C4-2B (cell line): ENCODE results near the gene TEDC1.

Experiments used
- ZFX ChIP-seq: fragments of 450-650 bp; IDR thresholded peaks from 2 replicates; pipeline ENCODE4 v1.6.1; 2017
- TF ChIP-seq, protein P1 (sequence below): fragments of 450-650 bp; conservative IDR thresholded peaks from 2 replicates; pipeline ENCODE4 v1.5.1; 2017; ENCODE audit warnings: mild to moderate bottlenecking

- TF ChIP-seq, protein P1, sequence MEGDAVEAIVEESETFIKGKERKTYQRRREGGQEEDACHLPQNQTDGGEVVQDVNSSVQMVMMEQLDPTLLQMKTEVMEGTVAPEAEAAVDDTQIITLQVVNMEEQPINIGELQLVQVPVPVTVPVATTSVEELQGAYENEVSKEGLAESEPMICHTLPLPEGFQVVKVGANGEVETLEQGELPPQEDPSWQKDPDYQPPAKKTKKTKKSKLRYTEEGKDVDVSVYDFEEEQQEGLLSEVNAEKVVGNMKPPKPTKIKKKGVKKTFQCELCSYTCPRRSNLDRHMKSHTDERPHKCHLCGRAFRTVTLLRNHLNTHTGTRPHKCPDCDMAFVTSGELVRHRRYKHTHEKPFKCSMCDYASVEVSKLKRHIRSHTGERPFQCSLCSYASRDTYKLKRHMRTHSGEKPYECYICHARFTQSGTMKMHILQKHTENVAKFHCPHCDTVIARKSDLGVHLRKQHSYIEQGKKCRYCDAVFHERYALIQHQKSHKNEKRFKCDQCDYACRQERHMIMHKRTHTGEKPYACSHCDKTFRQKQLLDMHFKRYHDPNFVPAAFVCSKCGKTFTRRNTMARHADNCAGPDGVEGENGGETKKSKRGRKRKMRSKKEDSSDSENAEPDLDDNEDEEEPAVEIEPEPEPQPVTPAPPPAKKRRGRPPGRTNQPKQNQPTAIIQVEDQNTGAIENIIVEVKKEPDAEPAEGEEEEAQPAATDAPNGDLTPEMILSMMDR = no peak
- no peak for TF ChIP-seq ZFX
These were observed 30.9 kb upstream of the TEDC1 start for GRCh38 chr14:105460116-105460515.
